Neural crest cell (in vitro differentiated cells): Measurements from ENCODE around the gene ZNF804A. TPM values are rescaled to one million over a fixed set of nuclear protein-coding genes. Genes with fewer than 3 reads are reported as not detected.

Source experiments
- DNase-seq: peaks from one replicate; pipeline ENCODE4 v3.0.0; 2021; ENCODE audit warnings: low read depth, mixed read lengths, low spot score
- H3K27ac Mint-ChIP-seq: one replicate; pipeline ENCODE4 v1.8.0; 2021; ENCODE audit warnings: mild to moderate bottlenecking, mixed read lengths; ENCODE audit not compliant: unreplicated experiment
- H3K27me3 Mint-ChIP-seq: 2 replicates; pipeline ENCODE4 v1.8.0; 2021; ENCODE audit warnings: low read depth, mild to moderate bottlenecking, mixed read lengths
- H3K36me3 Mint-ChIP-seq: 2 replicates; pipeline ENCODE4 v1.8.0; 2021; ENCODE audit warnings: low read depth, mild to moderate bottlenecking, mixed read lengths
- H3K4me1 Mint-ChIP-seq: 2 replicates; pipeline ENCODE4 v1.8.0; 2021; ENCODE audit warnings: mixed read lengths
- H3K4me3 Mint-ChIP-seq: one replicate; pipeline ENCODE4 v1.8.0; 2021; ENCODE audit warnings: mild to moderate bottlenecking, mixed read lengths
- H3K9me3 Mint-ChIP-seq: 2 replicates; pipeline ENCODE4 v1.8.0; 2021; ENCODE audit warnings: mixed read lengths
- total RNA-seq: library from RNA; stranded (reverse); gene quantifications from 2 replicates; pipeline ENCODE4 v1.2.1, GENCODE V29; 2021
- TF ChIP-seq, protein P1 (sequence below): fragments of 200-600 bp; sonication (generic); conservative IDR thresholded peaks from 2 replicates; pipeline ENCODE4 v1.5.0; 2021; ENCODE audit warnings: antibody characterized with exemption, mild to moderate bottlenecking

The ZNF804A gene
- total RNA-seq, 1 donor from 2014 or later: 0.47 TPM

DNA sequence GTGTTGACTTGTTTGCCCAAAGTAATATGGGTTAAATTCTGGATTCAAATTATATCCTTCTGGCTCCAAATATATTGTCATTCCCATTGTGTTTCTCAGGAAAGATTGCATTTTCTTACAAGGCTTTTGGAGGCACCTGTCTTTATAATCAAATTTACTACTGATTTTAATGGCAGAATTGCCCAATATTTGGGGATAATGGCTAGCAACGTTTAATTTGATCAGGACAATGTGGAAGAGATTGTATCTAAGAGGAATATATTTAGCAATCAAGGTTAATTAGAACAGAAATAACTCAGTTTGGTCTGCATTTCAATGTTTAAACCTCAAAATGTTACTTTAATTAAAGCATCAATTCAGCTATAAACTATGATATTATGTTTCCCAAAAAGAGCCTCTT is 41.7 kb upstream of the ZNF804A start:
- Mint-ChIP-seq H3K27ac (no peak overlapping the region), H3K4me1 (no peaks in the 10 kb centered on the region), H3K4me3 (no peak overlapping the region), H3K9me3 (no peaks in the 10 kb centered on the region), H3K36me3 (no peaks in the 10 kb centered on the region), H3K27me3 (no peaks in the 10 kb centered on the region)
- TF ChIP-seq, protein P1, sequence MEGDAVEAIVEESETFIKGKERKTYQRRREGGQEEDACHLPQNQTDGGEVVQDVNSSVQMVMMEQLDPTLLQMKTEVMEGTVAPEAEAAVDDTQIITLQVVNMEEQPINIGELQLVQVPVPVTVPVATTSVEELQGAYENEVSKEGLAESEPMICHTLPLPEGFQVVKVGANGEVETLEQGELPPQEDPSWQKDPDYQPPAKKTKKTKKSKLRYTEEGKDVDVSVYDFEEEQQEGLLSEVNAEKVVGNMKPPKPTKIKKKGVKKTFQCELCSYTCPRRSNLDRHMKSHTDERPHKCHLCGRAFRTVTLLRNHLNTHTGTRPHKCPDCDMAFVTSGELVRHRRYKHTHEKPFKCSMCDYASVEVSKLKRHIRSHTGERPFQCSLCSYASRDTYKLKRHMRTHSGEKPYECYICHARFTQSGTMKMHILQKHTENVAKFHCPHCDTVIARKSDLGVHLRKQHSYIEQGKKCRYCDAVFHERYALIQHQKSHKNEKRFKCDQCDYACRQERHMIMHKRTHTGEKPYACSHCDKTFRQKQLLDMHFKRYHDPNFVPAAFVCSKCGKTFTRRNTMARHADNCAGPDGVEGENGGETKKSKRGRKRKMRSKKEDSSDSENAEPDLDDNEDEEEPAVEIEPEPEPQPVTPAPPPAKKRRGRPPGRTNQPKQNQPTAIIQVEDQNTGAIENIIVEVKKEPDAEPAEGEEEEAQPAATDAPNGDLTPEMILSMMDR: no peak
- no peak for DNase-seq

DNA sequence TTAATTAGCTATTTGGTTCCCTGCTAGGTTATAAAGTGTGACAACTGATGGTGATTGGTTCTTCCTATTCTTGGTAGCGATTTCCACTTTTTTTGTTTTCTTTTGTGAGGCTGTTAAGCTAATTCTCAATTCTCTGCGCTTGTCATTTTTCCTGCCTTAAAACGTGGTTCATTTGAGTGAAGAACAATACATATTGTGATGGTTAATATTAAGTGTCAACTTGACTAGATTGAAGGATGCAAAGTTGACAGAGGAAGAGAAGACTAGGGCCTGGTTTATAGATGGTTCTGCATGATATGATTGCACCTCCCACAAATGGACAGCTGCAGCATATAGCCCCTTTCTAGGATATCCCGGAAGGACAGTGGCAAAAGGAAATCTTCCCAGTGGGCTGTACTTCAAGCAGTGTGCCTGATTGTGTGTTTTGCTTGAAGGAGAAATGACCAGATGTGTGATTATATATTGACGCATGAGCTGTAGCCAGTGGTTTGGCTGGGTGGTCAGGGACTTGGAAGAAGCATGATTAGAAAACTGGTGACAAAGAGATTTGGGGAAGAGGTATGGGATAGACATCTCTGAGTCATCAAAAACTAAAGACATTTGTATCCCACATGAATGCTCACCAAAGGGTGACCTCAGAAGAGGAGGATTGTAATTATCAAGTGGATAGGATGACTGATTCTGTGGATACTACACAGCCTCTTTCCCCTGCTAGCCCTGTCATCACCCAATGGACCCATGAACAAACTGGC is 39.4 kb upstream of the ZNF804A start:
- Mint-ChIP-seq H3K4me3 (no peak overlapping the region), H3K4me1 (no peaks in the 10 kb centered on the region), H3K9me3 (no peaks in the 10 kb centered on the region), H3K36me3 (no peaks in the 10 kb centered on the region), H3K27me3 (no peaks in the 10 kb centered on the region), H3K27ac (no peak overlapping the region)
- TF ChIP-seq, protein P1: no peak
- no peak for DNase-seq

GRCh38 chr2:184560603-184561002 is 37.7 kb upstream of the ZNF804A start:
- H3K4me1 Mint-ChIP-seq: no peaks in the 10 kb centered on the region
- H3K27me3 Mint-ChIP-seq: no peaks in the 10 kb centered on the region
- no peaks in the 10 kb centered on the region for H3K36me3 Mint-ChIP-seq
- no peak overlapping the region for H3K27ac Mint-ChIP-seq
- TF ChIP-seq, protein P1: no peak
- H3K9me3 Mint-ChIP-seq: no peaks in the 10 kb centered on the region
- DNase-seq: no peak
- H3K4me3 Mint-ChIP-seq: no peak overlapping the region

GRCh38 chr2:184562532-184562931 is 35.8 kb upstream of the ZNF804A start:
- Mint-ChIP-seq H3K4me1 (no peaks in the 10 kb centered on the region), H3K27ac (no peak overlapping the region), H3K36me3 (no peaks in the 10 kb centered on the region), H3K4me3 (no peak overlapping the region), H3K9me3 (no peaks in the 10 kb centered on the region), H3K27me3 (no peaks in the 10 kb centered on the region)
- TF ChIP-seq, protein P1: no peak
- DNase-seq: no peak

- Mint-ChIP-seq H3K27ac (no peak overlapping the region), H3K36me3 (no peaks in the 10 kb centered on the region), H3K4me3 (no peak overlapping the region), H3K4me1 (no peaks in the 10 kb centered on the region), H3K9me3 (no peaks in the 10 kb centered on the region), H3K27me3 (no peaks in the 10 kb centered on the region)
- no peak for DNase-seq
- TF ChIP-seq, protein P1: no peak
Measured at GRCh38 chr2:184564092-184564491, 34.2 kb upstream of the ZNF804A start.
